Measurements from ENCODE around the gene EXPH5.

- TF ChIP-seq PPARA (CRISPR knock-in tag; IDR thresholded peaks at IDR 0.05; ENCODE audit: borderline replicate concordance) (no peak), ZFP30 (CRISPR knock-in tag; IDR thresholded peaks at IDR 0.05) (no peak), RARB (CRISPR knock-in tag; IDR thresholded peaks at IDR 0.05) (no peak), ZNF8 (CRISPR knock-in tag; IDR thresholded peaks at IDR 0.05) (no peak), SNAI2 (CRISPR knock-in tag; IDR thresholded peaks at IDR 0.05) (no peak), TSHZ2 (CRISPR knock-in tag; IDR thresholded peaks at IDR 0.05) (no peak), OSR1 (CRISPR knock-in tag; IDR thresholded peaks at IDR 0.05) (no peak), TOX (CRISPR knock-in tag; IDR thresholded peaks at IDR 0.05; ENCODE audit: borderline replicate concordance) (no peak), ESRRG (CRISPR knock-in tag; IDR thresholded peaks at IDR 0.05) (no peak), ZFP3 (CRISPR knock-in tag; IDR thresholded peaks at IDR 0.05) (no peak), PATZ1 (CRISPR knock-in tag; IDR thresholded peaks at IDR 0.05; ENCODE audit: borderline replicate concordance) (no peak), ARNTL (CRISPR knock-in tag; IDR thresholded peaks at IDR 0.05; ENCODE audit: borderline replicate concordance, low read depth) (no peak)
- TF ChIP-seq, protein P1, sequence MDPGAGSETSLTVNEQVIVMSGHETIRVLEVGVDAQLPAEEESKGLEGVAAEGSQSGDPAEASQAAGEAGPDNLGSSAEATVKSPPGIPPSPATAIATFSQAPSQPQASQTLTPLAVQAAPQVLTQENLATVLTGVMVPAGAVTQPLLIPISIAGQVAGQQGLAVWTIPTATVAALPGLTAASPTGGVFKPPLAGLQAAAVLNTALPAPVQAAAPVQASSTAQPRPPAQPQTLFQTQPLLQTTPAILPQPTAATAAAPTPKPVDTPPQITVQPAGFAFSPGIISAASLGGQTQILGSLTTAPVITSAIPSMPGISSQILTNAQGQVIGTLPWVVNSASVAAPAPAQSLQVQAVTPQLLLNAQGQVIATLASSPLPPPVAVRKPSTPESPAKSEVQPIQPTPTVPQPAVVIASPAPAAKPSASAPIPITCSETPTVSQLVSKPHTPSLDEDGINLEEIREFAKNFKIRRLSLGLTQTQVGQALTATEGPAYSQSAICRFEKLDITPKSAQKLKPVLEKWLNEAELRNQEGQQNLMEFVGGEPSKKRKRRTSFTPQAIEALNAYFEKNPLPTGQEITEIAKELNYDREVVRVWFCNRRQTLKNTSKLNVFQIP (CRISPR knock-in tag; IDR thresholded peaks at IDR 0.05; ENCODE audit: borderline replicate concordance, low read depth), result no peak
- TF ChIP-seq, protein P2, sequence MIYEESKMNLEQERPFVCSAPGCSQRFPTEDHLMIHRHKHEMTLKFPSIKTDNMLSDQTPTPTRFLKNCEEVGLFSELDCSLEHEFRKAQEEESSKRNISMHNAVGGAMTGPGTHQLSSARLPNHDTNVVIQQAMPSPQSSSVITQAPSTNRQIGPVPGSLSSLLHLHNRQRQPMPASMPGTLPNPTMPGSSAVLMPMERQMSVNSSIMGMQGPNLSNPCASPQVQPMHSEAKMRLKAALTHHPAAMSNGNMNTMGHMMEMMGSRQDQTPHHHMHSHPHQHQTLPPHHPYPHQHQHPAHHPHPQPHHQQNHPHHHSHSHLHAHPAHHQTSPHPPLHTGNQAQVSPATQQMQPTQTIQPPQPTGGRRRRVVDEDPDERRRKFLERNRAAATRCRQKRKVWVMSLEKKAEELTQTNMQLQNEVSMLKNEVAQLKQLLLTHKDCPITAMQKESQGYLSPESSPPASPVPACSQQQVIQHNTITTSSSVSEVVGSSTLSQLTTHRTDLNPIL (CRISPR knock-in tag; IDR thresholded peaks at IDR 0.05; ENCODE audit: low read depth), result no peak
Measured at GRCh38 chr11:108474664-108475463, 118.7 kb downstream of the EXPH5 start.
